SK-N-SH (cell line): ENCODE measurements around the gene ZNF221. TPM values are rescaled to one million over a fixed set of nuclear protein-coding genes. Genes with fewer than 3 reads are reported as not detected.

Experiments used
- CTCF ChIA-PET: fragments of 300-600, 350-600 bp; formaldehyde crosslinking; extraction: SDS; loops from one replicate; lab custom pipeline; 2021; lab: Yijun Ruan, JAX
- POLR2A ChIA-PET: fragments of 350-600 bp; sonication (Branson Sonifier 250); formaldehyde crosslinking; extraction: SDS; loops from one replicate; lab custom pipeline; 2020; ENCODE audit warnings: antibody characterized with exemption, inconsistent platforms; lab: Yijun Ruan, JAX
- DNase-seq: peaks from one replicate; pipeline ENCODE4 v3.0.0; 2012
- H2AFZ ChIP-seq: fragments of 200-600 bp; sonication (generic); 2 replicates; pipeline ENCODE4 v1.8.1; 2016; ENCODE audit warnings: antibody characterized with exemption, mild to moderate bottlenecking, low read depth
- H3F3A ChIP-seq: fragments of 200-600 bp; sonication (generic); replicated peaks from 2 replicates; pipeline ENCODE3; 2016; ENCODE audit warnings: antibody characterized with exemption, mild to moderate bottlenecking; ENCODE audit not compliant: insufficient read depth
- H3K27ac ChIP-seq, 2 experiments: fragments of 200-500 bp in 1 of 2; fragments of 200-600 bp in 1 of 2; sonication (Bioruptor generic) in 1 of 2; sonication (generic), shearing (Covaris generic) in 1 of 2; 2 replicates each; pipeline versions ENCODE4 v1.5.1 to v1.6.1; 2014 to 2016; ENCODE audit warnings: low read depth in 2 of 2, inconsistent platforms in 1 of 2, low read length in 1 of 2, mild to moderate bottlenecking in 1 of 2, mixed read lengths in 1 of 2
- H3K27me3 ChIP-seq: fragments of 200-600 bp; sonication (generic), shearing (Covaris generic); 2 replicates; pipeline ENCODE4 v1.6.1; 2016; ENCODE audit warnings: mixed run types; ENCODE audit not compliant: insufficient read depth
- H3K36me3 ChIP-seq, 2 experiments: fragments of 200-500 bp in 1 of 2; fragments of 200-600 bp in 1 of 2; sonication (Bioruptor generic) in 1 of 2; sonication (generic) in 1 of 2; replicated peaks in 1 of 2; 2 replicates each; pipeline versions ENCODE3 to v1.5.1; 2014 to 2016; ENCODE audit warnings: low read length in 1 of 2, mild to moderate bottlenecking in 1 of 2; ENCODE audit not compliant: insufficient read depth in 2 of 2, control insufficient read depth in 1 of 2
- H3K4me1 ChIP-seq, 2 experiments: fragments of 200-500 bp in 1 of 2; fragments of 200-600 bp in 1 of 2; sonication (Bioruptor generic) in 1 of 2; sonication (generic), shearing (Covaris generic) in 1 of 2; 2 replicates each; pipeline versions ENCODE4 v1.5.1 to v1.6.1; 2014 to 2016; ENCODE audit warnings: low read depth in 1 of 2, low read length in 1 of 2, mixed run types in 1 of 2; ENCODE audit not compliant: insufficient read depth in 2 of 2, control insufficient read depth in 1 of 2
- H3K4me2 ChIP-seq: fragments of 200-600 bp; sonication (generic), shearing (Covaris generic); 2 replicates; pipeline ENCODE4 v1.6.1; 2017; ENCODE audit warnings: mixed run types
- H3K4me3 ChIP-seq, 2 experiments: fragments of 200-500 bp in 1 of 2; fragments of 200-600 bp in 1 of 2; sonication (Bioruptor generic) in 1 of 2; sonication (generic), shearing (Covaris generic) in 1 of 2; 2 replicates each; pipeline versions ENCODE4 v1.5.1 to v1.8.1; 2014 to 2016; ENCODE audit warnings: low read depth in 2 of 2, inconsistent platforms in 1 of 2, low read length in 1 of 2, mild to moderate bottlenecking in 1 of 2, mixed read lengths in 1 of 2, moderate library complexity in 1 of 2
- H3K79me2 ChIP-seq: fragments of 200-600 bp; sonication (generic); 2 replicates; pipeline ENCODE4 v1.8.1; 2017; ENCODE audit warnings: mild to moderate bottlenecking; ENCODE audit not compliant: insufficient read depth
- H3K9ac ChIP-seq: fragments of 200-600 bp; sonication (generic); 2 replicates; pipeline ENCODE4 v1.6.1; 2017; ENCODE audit warnings: mixed run types
- H3K9me2 ChIP-seq: fragments of 200-600 bp; sonication (generic); 2 replicates; pipeline ENCODE4 v1.6.1; 2017; ENCODE audit warnings: mixed run types
- H3K9me3 ChIP-seq: fragments of 200-600 bp; sonication (generic); 2 replicates; pipeline ENCODE4 v1.6.1; 2017; ENCODE audit warnings: mixed run types, mild to moderate bottlenecking, moderate library complexity
- H4K20me1 ChIP-seq: fragments of 200-600 bp; sonication (generic); 2 replicates; pipeline ENCODE4 v1.6.1; 2017; ENCODE audit warnings: mild to moderate bottlenecking, mixed run types; ENCODE audit not compliant: insufficient read depth
- CHD2 ChIP-seq: fragments of 150-350 bp; IDR thresholded peaks from 2 replicates; pipeline ENCODE4 v1.6.1; 2018; ENCODE audit warnings: low read length; ENCODE audit not compliant: partially characterized antibody
- ELF1 ChIP-seq: IDR thresholded peaks from 2 replicates; pipeline ENCODE4 v1.4.0; 2012
- EZH2phosphoT487 ChIP-seq: fragments of 200-600 bp; sonication (generic); IDR thresholded peaks from 2 replicates; pipeline ENCODE4 v1.6.1; 2017; ENCODE audit warnings: low read depth, mixed run types, mild to moderate bottlenecking, antibody characterized with exemption, moderate library complexity, borderline replicate concordance
- GABPA ChIP-seq: IDR thresholded peaks from 2 replicates; pipeline ENCODE4 v1.4.0; 2012; ENCODE audit warnings: low read depth, mild to moderate bottlenecking
- MAX ChIP-seq: IDR thresholded peaks from 2 replicates; pipeline ENCODE4 v1.4.0; 2012; ENCODE audit warnings: low read depth
- MXI1 ChIP-seq: IDR thresholded peaks from 2 replicates; pipeline ENCODE4 v1.6.1; 2012; ENCODE audit warnings: mild to moderate bottlenecking, low read depth, low read length, improper control_type of control experiment
- POLR2AphosphoS5 ChIP-seq: IDR thresholded peaks from 2 replicates; pipeline ENCODE4 v1.6.1; 2012; ENCODE audit warnings: low read depth, low read length
- REST ChIP-seq: IDR thresholded peaks from 2 replicates; pipeline ENCODE4 v1.6.1; 2012; ENCODE audit warnings: mild to moderate bottlenecking, low read depth, low read length, moderate library complexity
- RXRA ChIP-seq: IDR thresholded peaks from 2 replicates; pipeline ENCODE4 v1.4.0; 2012; ENCODE audit warnings: low read depth, mild to moderate bottlenecking, borderline replicate concordance
- TAF1 ChIP-seq: IDR thresholded peaks from 2 replicates; pipeline ENCODE4 v1.6.1; 2012; ENCODE audit warnings: low read depth, mild to moderate bottlenecking, low read length, moderate library complexity, borderline replicate concordance
- TEAD4 ChIP-seq: IDR thresholded peaks from 2 replicates; pipeline ENCODE4 v1.4.0; 2012; ENCODE audit warnings: mild to moderate bottlenecking, borderline replicate concordance; ENCODE audit not compliant: insufficient read depth
- YY1 ChIP-seq: IDR thresholded peaks from 2 replicates; pipeline ENCODE4 v1.4.0; 2012; ENCODE audit warnings: low read depth, mild to moderate bottlenecking
- WGBS: methylation state at CpG from one replicate; pipeline ENCODE4 v1.1.6; 2017; ENCODE audit warnings: low lambda C conversion rate; 5-methylcytosine and 5-hydroxymethylcytosine counted together
- polyA plus RNA-seq, 3 experiments: library from polyadenylated mRNA; depleted of rRNA; stranded (reverse); fragments of >200 nt; gene quantifications; 2 replicates each; pipeline ENCODE4 v1.2.3, GENCODE V29; 2012

ZNF221 gene
- polyA plus RNA-seq, 1 of the 3 experiments (the other 2 are of a cell fraction) = 0.64 TPM

GRCh38 chr19:43901395-43902390 is 49.3 kb upstream of the ZNF221 start:
- no peaks in the 10 kb centered on the region for H3F3A ChIP-seq
- 19% methylated on average over 37 of the region's 39 CpGs for WGBS
- peak overlapping the region; percentile 72 for H3K4me2 ChIP-seq
- H3K36me3 ChIP-seq = peaks cover 2 to 25% of the 10 kb centered on the region in 2 experiments
- H3K4me3 ChIP-seq = peak overlapping the region; percentile 60 to 70
- H3K9ac ChIP-seq = peak overlapping the region; percentile 34; the same call in 1 of the 2 replicates
- H3K79me2 ChIP-seq = no peaks in the 10 kb centered on the region
- CTCF ChIA-PET = no interaction called here
- TF ChIP-seq YY1 = peak; percentile 87
- peak; percentile 89 for TF ChIP-seq MAX
- peak; percentile 82 for TF ChIP-seq GABPA
- TF ChIP-seq RXRA = no peak
- TF ChIP-seq EZH2phosphoT487 = no peak
- no peak for TF ChIP-seq TEAD4
- TF ChIP-seq TAF1 = peak; percentile 52
- TF ChIP-seq MXI1 = peak; percentile 42; the same call in 1 of the 2 replicates
- TF ChIP-seq POLR2AphosphoS5 = peak; percentile 62; the same call in 1 of the 2 replicates
- TF ChIP-seq REST = no peak
- peak; percentile 41; the same call in 1 of the 2 replicates for TF ChIP-seq ELF1
- peak; percentile 45 for TF ChIP-seq CHD2
- no peaks in the 10 kb centered on the region for H4K20me1 ChIP-seq
- peak; percentile 78 for DNase-seq
- H3K4me1 ChIP-seq = peaks cover 0 to 6% of the 10 kb centered on the region in 2 experiments; a peak in 1 of 4 replicates
- POLR2A ChIA-PET = interaction anchor here (1.0 to 1.9 kb wide), 3 partner anchors 34 to 75 kb away, joined by 5 to 17 read pairs (median 6); partner anchors contain the start of genes ZNF221, ZNF283 and ZNF45
- H3K9me2 ChIP-seq = no peaks in the 10 kb centered on the region
- H2AFZ ChIP-seq = peak overlapping the region; percentile 89
- H3K27me3 ChIP-seq = no peaks in the 10 kb centered on the region
- no peak overlapping the region for H3K27ac ChIP-seq
- no peaks in the 10 kb centered on the region; the same call in 1 of the 2 replicates for H3K9me3 ChIP-seq
